GM10847 (cell line): ENCODE results near the gene ARHGAP15.

Experiments
- POLR2A ChIP-seq: IDR thresholded peaks from 2 replicates; pipeline ENCODE4 v1.6.1; 2011; ENCODE audit not compliant: insufficient read length; ENCODE audit errors: extremely low read depth

Gene ARHGAP15

GRCh38 chr2:143550500-143550899 is 421.3 kb downstream of the ARHGAP15 start:
- no peak for TF ChIP-seq POLR2A

GRCh38 chr2:143551971-143552650 is 422.9 kb downstream of the ARHGAP15 start:
- no peak for TF ChIP-seq POLR2A

GRCh38 chr2:143553261-143553660 is 424.0 kb downstream of the ARHGAP15 start:
- TF ChIP-seq POLR2A, result no peak

- no peak for TF ChIP-seq POLR2A
Observed at GRCh38 chr2:143558665-143559064, 429.4 kb downstream of the ARHGAP15 start.

- no peak for TF ChIP-seq POLR2A
Observed at GRCh38 chr2:143559147-143559546, 429.9 kb downstream of the ARHGAP15 start.

- TF ChIP-seq POLR2A, result no peak
Observed at GRCh38 chr2:143560724-143561123, 431.5 kb downstream of the ARHGAP15 start.

- no peak for TF ChIP-seq POLR2A
Observed at GRCh38 chr2:143564419-143564818, 435.2 kb downstream of the ARHGAP15 start.

- no peak for TF ChIP-seq POLR2A
Observed at GRCh38 chr2:143571747-143572146, 442.5 kb downstream of the ARHGAP15 start.

GRCh38 chr2:143572421-143572820 is 443.2 kb downstream of the ARHGAP15 start:
- no peak for TF ChIP-seq POLR2A

GRCh38 chr2:143574069-143574468 is 444.9 kb downstream of the ARHGAP15 start:
- no peak for TF ChIP-seq POLR2A

- TF ChIP-seq POLR2A, result no peak
Observed at GRCh38 chr2:143575340-143575739, 446.1 kb downstream of the ARHGAP15 start.

GRCh38 chr2:143577489-143577888 is 448.3 kb downstream of the ARHGAP15 start:
- TF ChIP-seq POLR2A, result no peak

GRCh38 chr2:143579456-143579855 is 450.2 kb downstream of the ARHGAP15 start:
- no peak for TF ChIP-seq POLR2A

GRCh38 chr2:143581134-143581533 is 451.9 kb downstream of the ARHGAP15 start:
- TF ChIP-seq POLR2A, result no peak

GRCh38 chr2:143582046-143582747 is 453.0 kb downstream of the ARHGAP15 start:
- no peak for TF ChIP-seq POLR2A

- TF ChIP-seq POLR2A, result no peak
Observed at GRCh38 chr2:143584936-143585335, 455.7 kb downstream of the ARHGAP15 start.

- no peak for TF ChIP-seq POLR2A
Observed at GRCh38 chr2:143586119-143586518, 456.9 kb downstream of the ARHGAP15 start.
